Astrocyte (in vitro differentiated cells and primary cell): Measurements from ENCODE around the gene RTP3.

Source experiments
- EZH2 ChIP-seq: IDR thresholded peaks from 2 replicates; pipeline ENCODE4 v1.6.1; 2012; ENCODE audit warnings: mild to moderate bottlenecking, low read length, inconsistent platforms; ENCODE audit not compliant: insufficient read depth
- TF ChIP-seq, protein P1 (sequence below): IDR thresholded peaks from 2 replicates; pipeline ENCODE4 v1.5.1; 2011; ENCODE audit warnings: low read depth, mild to moderate bottlenecking, inconsistent platforms, low read length, moderate library complexity; ENCODE audit not compliant: insufficient read depth

DNA sequence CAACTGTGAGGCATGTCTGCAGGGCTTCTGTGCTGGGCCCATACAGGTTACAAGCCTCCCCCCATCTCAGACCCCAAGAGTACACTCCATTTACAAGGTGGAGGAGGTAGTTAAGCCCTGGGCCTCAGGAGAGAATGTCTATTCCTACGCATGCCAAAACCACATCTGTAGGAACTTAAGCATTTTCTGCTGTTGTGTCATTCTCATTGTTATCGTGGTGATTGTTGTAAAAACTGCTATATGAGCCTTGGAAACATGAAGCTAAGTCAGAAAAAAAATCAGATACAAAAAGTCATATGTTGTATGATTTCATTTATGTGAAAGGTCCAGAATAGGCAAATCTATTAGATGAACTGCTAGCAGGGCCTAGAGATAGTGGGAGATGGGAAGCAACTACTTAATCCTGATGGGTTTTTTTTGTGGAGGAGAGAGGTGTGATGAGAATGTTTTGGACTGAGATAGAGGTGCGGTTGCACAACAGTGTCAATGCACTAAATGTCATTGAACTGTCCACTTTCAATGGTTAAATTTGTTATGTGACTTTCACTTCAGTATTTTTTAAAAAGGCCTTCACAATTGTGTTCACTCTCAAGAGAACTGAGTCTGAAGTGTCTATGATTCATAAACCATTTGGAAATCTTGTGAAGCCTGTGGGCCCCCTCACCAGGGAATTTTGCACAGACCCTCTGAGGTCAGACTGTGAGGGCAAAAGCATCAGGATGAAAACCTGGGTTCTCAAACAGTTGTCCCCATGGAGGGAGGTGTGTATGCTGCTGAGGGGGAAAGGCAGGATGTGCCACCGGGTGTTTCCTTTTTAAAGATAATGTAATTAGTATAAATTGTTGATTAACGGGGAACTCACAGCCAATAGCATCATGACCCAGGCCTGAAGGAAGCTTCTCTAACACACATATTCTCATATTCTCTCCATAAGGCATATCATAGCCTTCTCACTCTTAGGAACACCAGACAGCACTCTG is 3.2 kb downstream of the RTP3 start:
- TF ChIP-seq, protein P1, sequence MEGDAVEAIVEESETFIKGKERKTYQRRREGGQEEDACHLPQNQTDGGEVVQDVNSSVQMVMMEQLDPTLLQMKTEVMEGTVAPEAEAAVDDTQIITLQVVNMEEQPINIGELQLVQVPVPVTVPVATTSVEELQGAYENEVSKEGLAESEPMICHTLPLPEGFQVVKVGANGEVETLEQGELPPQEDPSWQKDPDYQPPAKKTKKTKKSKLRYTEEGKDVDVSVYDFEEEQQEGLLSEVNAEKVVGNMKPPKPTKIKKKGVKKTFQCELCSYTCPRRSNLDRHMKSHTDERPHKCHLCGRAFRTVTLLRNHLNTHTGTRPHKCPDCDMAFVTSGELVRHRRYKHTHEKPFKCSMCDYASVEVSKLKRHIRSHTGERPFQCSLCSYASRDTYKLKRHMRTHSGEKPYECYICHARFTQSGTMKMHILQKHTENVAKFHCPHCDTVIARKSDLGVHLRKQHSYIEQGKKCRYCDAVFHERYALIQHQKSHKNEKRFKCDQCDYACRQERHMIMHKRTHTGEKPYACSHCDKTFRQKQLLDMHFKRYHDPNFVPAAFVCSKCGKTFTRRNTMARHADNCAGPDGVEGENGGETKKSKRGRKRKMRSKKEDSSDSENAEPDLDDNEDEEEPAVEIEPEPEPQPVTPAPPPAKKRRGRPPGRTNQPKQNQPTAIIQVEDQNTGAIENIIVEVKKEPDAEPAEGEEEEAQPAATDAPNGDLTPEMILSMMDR = no peak
- TF ChIP-seq EZH2 = no peak
